NCI-H1694 treated with DMSO at 0.1 percent for 48 hours (cell line): Measurements from ENCODE around the gene DCST1.

Experiments used
- DNase-seq: peaks from one replicate; lab custom pipeline; 2025; lab: John Stamatoyannopoulos, UW

The DCST1 gene

DNA sequence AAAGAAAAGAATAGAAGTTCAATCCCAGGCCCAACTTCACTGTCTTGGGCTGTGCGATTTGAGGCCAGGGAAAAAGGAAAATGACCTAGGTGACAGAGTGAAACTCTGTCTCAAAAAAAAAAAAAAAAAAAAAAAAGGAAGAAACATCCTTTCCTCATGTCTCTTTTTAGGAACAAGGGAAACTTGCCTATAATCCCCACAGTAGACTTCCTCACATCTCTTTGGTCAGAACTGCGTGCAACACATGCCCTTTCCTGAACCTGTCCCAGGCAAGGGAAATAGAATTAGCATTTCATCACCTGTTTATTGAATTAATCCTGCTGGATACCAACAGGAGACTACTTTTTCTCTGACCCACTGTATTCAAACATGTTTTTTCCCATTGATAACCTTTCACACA lies 2.3 kb downstream of the DCST1 start:
- DNase-seq = no peak

DNA sequence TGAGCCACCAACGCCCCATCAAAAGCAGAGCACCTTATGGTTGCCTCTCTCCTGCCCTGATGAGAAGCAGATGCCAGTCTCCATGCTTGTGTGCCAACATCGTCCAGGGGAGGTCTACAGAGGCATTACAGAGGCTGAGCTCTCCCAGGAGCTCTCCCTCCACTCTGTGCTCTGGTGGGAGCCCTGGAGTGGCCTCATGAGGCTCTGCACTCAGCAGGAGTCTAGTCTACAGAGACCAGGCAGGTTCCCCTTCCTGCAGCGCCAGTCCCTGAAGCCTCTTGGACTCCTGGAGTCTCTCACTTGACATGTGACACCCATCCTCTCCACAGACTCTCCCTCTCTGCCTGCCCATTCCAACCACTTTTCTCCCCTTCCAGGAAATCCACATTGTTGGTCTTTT lies 3.4 kb downstream of the DCST1 start:
- DNase-seq = no peak

DNA sequence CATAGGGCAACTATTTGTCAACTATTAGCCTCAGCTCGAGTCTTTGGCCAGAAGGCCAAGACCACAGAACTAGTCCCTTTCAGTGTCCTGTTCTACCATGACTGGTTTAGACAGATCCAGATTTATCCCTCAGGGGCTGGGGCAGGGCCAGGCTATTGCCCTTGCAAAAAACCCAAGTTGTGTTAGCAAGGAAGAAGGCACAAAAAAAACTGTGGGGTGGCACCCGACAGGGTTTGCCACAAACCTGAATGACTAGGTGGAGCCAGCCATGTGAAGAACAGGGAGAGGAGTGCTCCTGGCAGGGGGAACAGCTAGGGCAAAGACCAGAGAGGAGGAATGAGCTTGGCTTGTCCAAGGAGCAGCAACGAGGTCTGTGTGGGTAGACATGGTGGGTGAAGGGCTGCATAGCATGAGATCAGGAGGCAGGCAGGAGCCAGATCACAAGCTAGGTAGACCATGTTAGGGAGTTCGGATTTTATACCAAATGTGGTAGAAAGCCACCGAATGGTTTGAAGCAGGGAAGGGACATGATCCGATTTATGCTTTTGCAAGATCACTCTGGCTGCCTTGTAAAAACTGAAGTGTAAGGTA lies 4.3 kb downstream of the DCST1 start:
- DNase-seq = no peak

DNA sequence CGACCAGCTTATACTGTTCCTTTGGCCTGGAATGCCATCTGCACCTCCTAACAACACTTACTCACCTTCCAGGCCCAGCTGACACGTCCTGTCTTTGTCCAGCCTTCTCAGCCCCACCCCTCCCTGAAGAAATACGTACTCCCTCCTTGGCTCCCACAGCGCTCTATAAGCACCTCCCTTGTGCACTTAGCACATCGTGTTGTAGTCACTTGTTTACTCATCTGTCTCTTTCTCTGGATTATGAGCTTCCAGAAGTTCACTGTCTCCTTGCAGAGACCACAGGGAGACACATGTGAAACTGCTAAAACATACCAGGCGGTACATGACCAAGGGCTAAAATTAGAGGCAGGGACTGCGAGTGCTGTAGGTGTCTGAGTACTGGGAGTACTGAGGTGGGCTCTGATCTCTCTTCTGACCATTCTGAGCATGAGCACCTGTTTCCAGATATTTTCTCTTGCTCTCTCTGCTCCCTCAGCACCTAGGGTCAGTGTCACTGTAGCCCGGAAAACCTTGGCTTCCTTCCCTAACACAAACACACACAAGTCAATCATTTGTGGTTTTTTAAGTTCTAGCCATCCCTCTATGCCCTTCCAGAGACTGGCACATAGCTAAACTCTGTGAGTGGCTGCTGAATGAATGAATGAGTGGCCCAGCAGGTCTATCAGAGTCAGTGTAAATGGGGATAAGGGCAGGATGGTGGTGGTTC lies 5.1 kb downstream of the DCST1 start:
- DNase-seq = no peak

DNA sequence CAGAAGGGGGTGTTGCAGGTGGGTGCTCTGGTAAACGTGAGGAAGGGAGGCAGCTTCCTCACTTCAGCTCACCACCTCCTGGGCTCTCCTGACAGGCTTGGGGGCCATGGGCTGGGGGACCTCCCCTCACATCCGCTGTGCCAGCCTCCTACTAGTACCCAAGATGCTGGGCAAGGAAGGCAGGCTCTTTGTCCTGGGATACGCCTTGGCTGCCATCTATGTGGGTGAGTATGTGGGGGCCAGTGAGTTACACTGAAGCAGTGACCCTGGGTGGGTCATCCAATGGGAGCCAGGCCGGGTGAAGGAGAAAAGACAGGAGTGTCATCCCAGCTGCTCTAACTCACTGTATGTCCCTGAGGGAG lies 5.7 kb downstream of the DCST1 start:
- no peak for DNase-seq

DNA sequence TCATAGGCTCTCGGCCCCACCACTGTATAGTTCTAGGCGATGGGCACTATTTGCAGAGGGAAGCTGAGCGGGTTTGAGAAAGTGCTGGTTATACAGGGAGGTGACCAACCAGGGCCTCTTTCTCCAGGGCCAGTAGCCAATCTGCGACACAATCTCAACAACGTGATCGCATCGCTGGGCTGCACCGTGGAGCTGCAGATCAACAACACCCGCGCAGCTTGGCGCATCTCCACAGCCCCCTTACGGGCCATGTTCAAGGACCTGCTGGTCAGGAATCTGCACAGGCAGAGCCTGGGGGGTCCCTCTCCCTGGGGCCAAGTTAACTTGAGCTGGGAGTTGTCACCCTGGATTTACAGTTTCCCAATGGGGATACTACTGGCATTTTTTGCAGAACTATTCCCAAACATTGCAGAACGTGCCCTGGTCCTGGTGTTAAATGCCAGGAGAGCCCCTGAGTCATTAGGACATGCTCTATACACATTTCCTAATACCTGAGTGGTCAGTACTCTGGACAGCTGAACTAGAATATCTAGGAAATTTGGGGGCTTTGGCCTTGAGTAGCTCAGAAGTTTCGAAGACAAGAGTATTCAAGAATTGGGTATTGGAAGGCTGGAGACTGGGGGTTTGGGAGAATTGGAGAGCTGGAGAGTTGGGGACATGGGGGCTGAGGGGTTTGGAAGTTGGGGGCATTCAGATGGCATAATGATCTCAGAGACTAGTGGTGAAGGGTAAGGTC lies 6.9 kb downstream of the DCST1 start:
- DNase-seq = no peak

DNA sequence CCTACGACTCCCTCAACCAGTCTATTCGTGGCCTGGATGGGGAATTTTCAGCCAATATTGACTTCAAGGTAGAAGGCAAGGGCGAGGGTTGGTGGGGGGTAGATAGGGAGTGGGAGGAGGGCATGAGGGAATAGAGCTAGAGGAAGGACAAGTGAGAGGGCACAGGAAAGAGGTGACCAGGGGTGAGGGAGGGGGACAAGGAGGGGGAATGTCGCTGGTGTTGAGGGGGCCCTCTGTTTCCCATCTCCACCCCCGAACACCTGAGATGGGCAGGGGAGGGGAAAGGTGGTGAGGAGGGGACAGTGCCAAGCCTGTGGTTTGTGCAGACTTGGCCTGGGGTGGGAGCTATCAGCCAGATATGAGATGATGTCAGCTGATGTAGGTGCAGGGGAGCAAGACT lies 9.2 kb downstream of the DCST1 start:
- no peak for DNase-seq

DNA sequence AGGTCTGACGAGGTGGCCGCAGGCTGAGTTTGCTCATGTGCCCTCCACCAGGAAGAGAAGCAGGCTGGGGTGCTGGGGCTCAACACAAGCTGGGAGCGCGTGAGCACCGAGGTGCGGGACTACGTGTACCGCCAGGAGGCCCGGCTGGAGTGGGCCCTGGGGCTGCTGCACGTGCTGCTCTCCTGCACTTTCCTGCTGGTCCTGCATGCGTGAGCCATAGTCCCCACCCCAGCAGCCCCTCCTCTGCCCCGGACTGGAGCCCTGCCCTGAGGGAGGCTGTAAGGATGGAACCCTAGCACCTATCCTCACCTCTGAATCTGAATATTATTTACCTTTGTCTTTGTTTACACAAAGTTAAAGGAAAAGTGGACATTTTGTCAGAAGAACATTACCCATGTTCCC lies 9.7 kb downstream of the DCST1 start:
- DNase-seq = no peak

DNA sequence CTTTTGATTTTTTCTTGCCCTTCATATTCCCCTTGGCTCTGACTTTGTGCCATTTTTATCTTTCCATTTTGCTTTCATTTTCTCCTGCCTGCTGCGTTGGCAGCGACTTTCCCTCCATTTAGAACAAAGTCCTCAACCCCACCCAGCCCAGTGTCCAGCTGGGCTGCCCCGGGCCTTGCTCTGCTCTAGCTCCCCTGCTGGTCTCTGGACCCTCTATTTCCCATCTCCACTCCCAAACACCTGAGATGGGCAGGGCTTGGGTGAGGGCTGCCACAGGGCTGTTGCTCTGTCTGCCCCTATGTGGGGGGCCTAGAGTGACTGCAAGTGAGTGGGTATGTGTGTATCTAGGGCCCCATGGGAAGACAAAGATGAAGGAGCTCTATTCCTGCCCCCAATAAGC lies 10.2 kb downstream of the DCST1 start:
- no peak for DNase-seq

DNA sequence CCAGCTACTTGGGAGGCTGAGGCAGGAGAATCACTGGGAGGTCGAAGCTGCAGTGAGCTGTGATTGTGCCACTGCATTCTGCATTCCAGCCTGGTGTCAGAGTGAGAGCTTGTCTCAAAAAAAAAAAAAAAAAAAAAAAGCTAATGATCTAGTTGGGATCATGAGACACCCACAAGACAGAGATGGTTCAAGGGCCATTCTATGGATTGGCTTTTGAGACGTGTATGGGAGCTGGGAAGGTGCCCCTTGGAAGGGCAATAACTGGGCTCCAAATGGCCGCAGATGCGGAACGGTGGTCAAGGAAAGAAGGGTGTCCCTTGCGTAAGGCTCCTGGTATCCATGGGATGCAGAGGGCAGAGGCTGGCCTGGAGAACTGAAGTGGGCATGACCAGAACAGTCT lies 10.7 kb downstream of the DCST1 start:
- DNase-seq = no peak

DNA sequence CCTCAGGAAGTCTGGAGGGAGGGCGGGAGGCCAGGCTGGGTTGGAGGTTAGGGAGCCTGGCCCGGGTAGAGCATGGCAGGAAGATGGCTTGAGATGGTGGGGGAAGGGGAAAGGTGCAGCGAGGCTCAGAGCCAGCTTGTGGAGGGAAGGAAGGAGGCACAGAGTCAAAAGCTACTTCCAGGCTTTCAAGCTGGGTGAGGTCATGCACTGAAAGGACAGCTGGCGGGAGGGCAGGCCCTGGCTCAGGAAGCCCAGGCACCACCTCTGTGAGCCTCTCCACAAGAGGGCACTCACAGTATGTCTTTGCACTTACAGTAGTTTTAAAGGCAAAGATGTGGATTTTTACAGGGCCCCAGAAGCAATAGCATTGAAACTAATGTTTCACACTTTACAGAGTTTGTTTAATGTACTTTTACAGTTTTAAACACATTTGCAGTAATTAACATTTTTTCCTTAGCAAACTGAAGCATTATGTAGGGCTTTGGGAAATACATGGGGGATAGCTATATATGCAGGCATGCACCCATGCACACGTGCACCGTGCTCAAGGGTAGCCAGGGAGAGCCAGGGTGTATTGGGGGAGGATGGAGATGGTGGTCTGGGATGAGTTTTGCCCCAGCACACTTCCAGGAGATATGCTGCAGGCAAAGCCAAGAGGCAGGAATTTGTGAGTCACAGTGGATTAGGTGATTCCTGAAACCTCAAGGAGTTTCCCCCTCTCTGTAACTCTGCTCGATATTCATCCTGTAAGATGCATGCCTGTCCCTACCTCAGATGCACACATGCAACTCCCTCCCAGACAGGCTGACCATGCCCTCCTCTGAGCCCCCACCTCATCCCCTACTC lies 11.4 kb downstream of the DCST1 start:
- DNase-seq = peak; percentile 79

DNA sequence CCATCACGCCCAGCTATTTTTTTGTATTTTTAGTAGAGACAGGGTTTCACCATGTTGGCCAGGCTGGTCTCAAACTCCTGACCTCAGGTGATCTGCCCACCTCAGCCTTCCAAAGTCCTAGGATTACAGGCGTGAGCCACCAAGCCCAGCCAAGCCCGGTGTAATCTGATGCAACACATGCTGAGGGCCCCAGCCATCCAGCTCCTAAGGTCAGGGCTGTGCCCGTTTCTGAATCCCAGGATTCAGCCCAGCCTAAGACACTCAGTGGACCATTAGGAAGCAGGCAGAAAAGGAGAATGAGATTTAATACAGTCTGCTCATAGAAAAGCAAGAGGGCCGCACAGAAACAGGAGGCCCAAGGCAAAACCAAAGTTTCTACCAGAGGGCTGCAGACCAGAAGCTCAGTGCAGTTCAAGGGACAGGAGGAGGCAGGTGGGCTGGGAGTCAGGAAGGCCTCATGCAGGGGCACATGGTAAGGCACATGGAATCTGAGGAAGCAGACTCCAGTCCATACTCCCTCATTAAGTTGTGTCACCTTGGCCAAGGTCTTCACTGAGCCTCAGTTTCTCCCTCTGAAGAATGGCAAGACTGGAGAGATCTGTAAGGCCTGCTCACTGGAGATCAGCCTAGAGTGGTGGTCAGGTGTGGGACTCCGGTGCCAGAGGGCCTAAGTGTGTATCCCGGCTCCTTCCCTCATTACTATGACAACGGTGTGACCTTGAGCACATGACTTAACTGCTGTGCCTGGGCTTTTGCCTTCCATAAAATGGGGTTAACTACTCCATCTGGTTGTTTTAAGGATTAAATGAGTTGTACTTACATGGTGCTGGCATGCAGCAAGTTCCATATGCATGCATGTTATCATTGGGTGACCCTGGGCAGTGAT lies 15.1 kb downstream of the DCST1 start:
- no peak for DNase-seq

DNA sequence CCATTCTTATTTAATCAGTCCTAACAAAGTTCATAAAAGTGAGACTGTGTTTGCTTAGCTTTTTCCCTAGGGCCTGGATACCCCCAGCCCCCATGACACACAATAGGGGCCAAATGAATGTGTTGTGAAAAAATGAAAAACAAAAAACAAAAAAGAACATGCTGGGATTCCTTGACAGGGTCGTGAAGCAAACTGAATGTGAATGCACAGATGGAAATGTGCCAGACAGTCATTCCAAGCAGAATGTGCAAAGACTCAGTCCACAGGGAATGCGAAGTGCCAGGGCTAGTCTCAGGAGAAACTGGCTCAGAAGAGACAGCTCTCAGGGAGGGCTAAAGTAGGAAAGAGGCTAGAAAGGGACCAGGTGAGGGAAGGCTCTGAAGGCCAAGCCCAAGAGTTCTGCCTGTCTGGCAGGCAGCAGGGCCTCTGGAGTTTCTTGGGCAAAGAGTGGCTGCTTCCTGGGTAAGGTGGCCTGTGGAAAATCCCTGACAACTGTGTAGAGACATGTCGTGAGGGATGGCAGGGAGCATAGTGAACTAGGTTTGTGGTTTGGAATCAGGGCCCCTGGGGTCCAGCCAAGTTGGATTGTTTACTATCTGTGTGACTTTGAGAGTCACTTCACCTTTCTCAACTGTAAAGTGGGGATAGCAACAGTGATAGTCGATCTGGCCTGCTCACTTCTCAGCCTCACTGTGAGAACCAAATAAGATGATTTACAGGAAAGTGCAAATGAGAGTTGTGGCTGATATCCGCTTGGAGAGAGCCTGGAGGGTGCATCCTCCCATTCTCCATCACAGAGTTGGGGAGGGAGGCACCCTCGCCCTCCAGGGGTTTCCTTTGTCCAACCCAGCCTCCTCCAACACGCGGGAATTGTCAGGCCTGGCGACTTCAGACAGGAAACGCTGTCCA lies 16.3 kb downstream of the DCST1 start:
- no peak for DNase-seq

DNA sequence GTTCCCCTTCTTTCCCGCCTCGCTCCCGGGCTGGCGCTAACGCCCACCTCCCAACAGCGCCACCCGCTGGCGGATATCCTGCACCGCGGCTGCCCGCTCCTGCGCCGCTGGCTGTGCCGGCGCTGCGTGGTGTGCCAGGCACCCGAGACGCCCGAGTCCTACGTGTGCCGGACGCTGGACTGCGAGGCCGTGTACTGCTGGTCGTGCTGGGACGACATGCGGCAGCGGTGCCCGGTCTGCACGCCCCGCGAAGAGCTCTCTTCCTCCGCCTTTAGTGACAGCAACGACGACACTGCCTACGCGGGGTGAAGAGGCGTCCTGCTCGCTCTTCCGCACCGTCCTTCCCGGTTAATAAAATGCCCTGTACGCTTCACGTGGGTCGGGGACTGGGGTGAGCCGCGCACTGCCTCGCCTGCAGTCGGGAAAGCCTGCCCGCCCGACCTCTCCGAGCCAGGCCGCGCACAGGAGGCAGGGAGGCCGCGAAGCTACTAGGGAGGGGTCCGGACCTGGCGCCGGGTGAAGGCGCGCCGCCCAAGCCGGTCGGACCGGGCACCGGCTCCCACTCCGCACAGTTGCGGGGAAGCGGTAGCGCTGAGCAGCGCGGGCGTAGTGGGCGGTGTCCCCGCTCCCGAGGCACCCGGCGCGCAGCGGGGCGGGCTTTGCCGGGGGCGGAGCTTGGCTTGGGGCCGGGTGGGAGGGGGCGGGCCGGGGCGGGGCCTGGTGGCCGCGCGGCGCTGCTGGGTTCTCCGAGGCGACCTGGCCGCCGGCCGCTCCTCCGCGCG lies 17.1 kb downstream of the DCST1 start, which contains the start of gene ADAM15:
Gene ADAM15, plus strand, starts transcription at position 757 of the 782 bp plus-strand sequence. CDS start 71 bp downstream, outside the sequence.
- peak; percentile 89 for DNase-seq

DNA sequence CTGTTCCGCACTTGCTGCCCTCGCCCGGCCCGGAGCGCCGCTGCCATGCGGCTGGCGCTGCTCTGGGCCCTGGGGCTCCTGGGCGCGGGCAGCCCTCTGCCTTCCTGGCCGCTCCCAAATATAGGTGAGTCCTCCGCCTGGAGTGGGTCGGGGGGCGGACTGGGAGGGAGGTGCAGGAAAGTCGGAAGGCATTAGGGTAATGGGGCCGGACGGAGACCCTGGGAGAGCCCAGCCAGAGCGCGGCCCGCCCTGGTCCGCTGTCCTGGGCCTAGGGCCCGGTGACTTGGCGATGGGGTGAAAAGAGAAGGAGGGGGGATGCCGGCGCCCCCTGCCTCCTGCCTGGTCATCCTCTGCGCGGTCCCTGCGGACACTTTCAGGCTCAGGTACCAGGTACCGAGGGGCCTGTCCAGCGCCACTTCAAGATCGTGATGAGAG lies 17.7 kb downstream of the DCST1 start:
- DNase-seq = no peak

DNA sequence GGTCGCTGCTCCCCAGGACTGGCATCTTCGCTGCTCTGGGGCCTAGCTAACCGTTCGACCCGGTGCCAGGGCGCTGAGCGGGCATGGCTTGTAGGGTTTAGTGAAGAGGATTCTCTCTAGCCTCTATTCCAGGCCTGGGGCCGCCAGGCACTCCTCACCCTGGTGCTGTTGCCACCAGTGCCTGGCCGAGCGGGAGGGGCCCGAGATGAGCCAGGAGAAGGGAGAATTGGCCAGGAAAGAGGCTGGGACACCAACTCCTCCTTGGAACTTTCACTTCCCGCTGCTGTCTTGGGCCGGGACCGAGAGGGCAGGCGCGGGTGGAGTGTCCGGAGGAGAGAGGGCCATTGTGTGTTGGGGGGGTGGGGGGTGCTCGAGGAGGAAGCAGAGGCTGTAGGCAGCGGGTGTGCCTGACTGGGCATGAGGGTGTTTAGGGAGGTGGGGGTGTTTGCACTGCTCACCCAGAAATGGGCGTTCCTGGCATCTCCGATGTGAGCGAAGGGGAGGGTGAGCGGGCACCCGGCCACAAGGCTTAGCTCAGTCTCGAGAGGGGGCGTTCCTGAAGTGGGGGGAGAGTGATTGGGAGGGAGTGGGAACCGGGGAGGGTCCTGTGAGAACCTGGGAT lies 18.3 kb downstream of the DCST1 start:
- no peak for DNase-seq

DNA sequence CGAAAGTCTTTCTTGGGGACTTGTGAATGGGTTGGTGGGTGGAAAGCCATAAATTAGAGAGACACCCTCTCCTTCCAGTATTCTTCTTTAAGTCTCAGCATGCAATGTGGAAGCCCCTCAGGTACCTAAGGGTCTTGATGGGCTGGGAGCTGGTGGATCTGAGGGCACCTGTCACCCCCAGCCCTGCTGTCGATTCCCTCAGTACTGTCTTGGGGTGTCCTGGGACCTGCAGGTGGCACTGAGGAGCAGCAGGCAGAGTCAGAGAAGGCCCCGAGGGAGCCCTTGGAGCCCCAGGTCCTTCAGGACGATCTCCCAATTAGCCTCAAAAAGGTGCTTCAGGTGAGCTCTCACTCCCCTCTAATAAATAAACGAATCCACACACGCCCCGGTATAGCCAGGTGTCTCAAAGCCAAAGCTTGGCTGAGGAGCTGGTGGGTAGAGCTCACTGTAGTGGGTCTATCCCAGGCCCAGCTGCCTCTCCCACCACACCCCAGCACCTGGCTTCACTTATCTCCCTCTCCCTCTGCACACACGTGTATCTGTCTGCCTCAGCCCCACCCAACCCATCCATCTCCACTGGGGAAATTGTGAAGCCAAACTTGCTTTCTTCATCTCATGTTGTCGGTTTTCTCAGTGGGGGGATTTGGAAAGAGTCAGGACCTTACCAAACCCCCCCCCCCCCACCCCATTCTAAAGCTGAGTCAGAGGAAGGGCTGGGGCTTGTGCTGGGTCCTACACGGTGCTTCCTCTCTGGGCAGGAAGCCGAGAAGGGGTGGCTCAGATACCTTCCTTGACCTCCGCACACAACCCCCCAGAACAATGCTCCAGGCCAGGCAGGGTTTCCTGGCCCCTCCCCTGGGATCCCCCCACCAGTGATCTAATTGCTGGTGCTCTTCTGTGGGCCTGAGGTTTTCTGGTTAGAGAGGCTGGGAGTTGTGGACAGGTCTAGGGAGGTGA lies 19.1 kb downstream of the DCST1 start:
- DNase-seq = no peak
